ENCODE data around the gene SVIL.

SVIL gene

GRCh38 chr10:29596356-29596755, 38.4 kb downstream of the SVIL start:
- peaks cover 68% of the 10 kb centered on the region for H3K4me1 Mint-ChIP-seq
- no peak overlapping the region for H3K4me3 Mint-ChIP-seq
- H3K27me3 Mint-ChIP-seq (ENCODE audit: low read depth): no peaks in the 10 kb centered on the region
- H3K36me3 Mint-ChIP-seq (ENCODE audit: low read depth): no peaks in the 10 kb centered on the region
- no peak for TF ChIP-seq CTCF (IDR thresholded peaks at IDR 0.05; ENCODE audit: unreplicated experiment in 3 of 3)
- H3K27ac Mint-ChIP-seq: peak overlapping the region in 1 of 3 experiments; percentile 51
- no peaks in the 10 kb centered on the region for H3K9me3 Mint-ChIP-seq

GRCh38 chr10:29595636-29596225, 39.0 kb downstream of the SVIL start:
- peak overlapping the region in 1 of 3 experiments; percentile 51 for H3K27ac Mint-ChIP-seq
- H3K36me3 Mint-ChIP-seq (ENCODE audit: low read depth): no peaks in the 10 kb centered on the region
- H3K9me3 Mint-ChIP-seq: no peaks in the 10 kb centered on the region
- no peak overlapping the region for H3K4me3 Mint-ChIP-seq
- peaks cover 66% of the 10 kb centered on the region for H3K4me1 Mint-ChIP-seq
- no peak for TF ChIP-seq CTCF (IDR thresholded peaks at IDR 0.05; ENCODE audit: unreplicated experiment in 3 of 3)
- H3K27me3 Mint-ChIP-seq (ENCODE audit: low read depth): no peaks in the 10 kb centered on the region

GRCh38 chr10:29595146-29595545, 39.6 kb downstream of the SVIL start:
- no peak for TF ChIP-seq CTCF (IDR thresholded peaks at IDR 0.05; ENCODE audit: unreplicated experiment in 3 of 3)
- Mint-ChIP-seq H3K36me3 (ENCODE audit: low read depth) (no peaks in the 10 kb centered on the region), H3K27me3 (ENCODE audit: low read depth) (no peaks in the 10 kb centered on the region), H3K27ac (peak overlapping the region in 1 of 3 experiments; percentile 51), H3K4me3 (no peak overlapping the region), H3K9me3 (no peaks in the 10 kb centered on the region), H3K4me1 (peaks cover 66% of the 10 kb centered on the region)

- TF ChIP-seq CTCF (IDR thresholded peaks at IDR 0.05; ENCODE audit: unreplicated experiment in 3 of 3): no peak
- Mint-ChIP-seq H3K27ac (no peak overlapping the region), H3K9me3 (no peaks in the 10 kb centered on the region), H3K27me3 (ENCODE audit: low read depth) (no peaks in the 10 kb centered on the region), H3K4me3 (no peak overlapping the region), H3K36me3 (ENCODE audit: low read depth) (no peaks in the 10 kb centered on the region), H3K4me1 (peaks cover 65% of the 10 kb centered on the region)
Observed at GRCh38 chr10:29591651-29591968, 43.2 kb downstream of the SVIL start.

GRCh38 chr10:29590915-29591650, 43.7 kb downstream of the SVIL start:
- peak overlapping the region; percentile 1 to 53 (median 9) for H3K27ac Mint-ChIP-seq
- no peaks in the 10 kb centered on the region for H3K9me3 Mint-ChIP-seq
- TF ChIP-seq CTCF (IDR thresholded peaks at IDR 0.05; ENCODE audit: unreplicated experiment in 3 of 3): peak in 1 of 3 experiments; percentile 18
- H3K27me3 Mint-ChIP-seq (ENCODE audit: low read depth): no peaks in the 10 kb centered on the region
- no peak overlapping the region for H3K4me3 Mint-ChIP-seq
- peaks cover 65% of the 10 kb centered on the region for H3K4me1 Mint-ChIP-seq
- H3K36me3 Mint-ChIP-seq (ENCODE audit: low read depth): no peaks in the 10 kb centered on the region
